SU-DHL-6 (cell line): ENCODE data around the gene DDX4.

ENCODE experiments used
- CTCF ChIP-seq: fragments of 200-600 bp; sonication (generic); IDR thresholded peaks from one replicate; pipeline ENCODE4 v1.5.1; 2017; ENCODE audit warnings: antibody characterized with exemption, mild to moderate bottlenecking, low read length, moderate library complexity; ENCODE audit not compliant: insufficient read depth, poor library complexity, severe bottlenecking
- EZH2phosphoT487 ChIP-seq: fragments of 200-600 bp; sonication (generic), shearing (Covaris generic); conservative IDR thresholded peaks from 2 replicates; pipeline ENCODE4 v1.6.1; 2018; ENCODE audit warnings: mild to moderate bottlenecking, antibody characterized with exemption, low read length, moderate library complexity, mixed read lengths

- no peak for TF ChIP-seq CTCF
- no peak for TF ChIP-seq EZH2phosphoT487
Observed at GRCh38 chr5:55777332-55777731, 39.5 kb downstream of the DDX4 start.
